Measurements from ENCODE around the gene CPLANE1.
A peak's percentile ranks its signal among the peaks of the same experiment; 100 is the strongest.
"Not testable (repeated sequence)": the region's sequence is repeated elsewhere in the genome, so short reads cannot be mapped to it uniquely, and the experiment has no call there.

Gene CPLANE1

DNA sequence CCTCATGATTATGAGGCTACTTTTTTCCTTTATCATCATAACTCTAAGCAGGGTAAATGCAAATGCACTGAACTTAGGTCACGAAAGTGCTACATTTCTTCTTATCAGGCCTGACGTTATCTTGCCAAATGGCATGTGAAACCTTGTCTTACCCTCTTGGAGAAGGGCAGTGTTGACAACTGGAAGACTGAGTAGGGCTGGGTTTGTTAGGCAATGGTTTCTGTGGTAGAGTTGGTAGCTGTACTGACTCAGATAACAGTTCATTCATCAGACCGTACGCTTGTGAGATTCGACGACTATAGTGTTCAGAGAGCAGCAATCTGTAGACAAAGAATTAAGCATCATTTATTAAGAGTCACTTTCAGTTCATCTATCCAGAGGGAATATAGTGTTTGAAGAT lies 127.7 kb downstream of the CPLANE1 start:
- DNase-seq (ENCODE audit: low read depth in 2 of 2): no peak

- DNase-seq (ENCODE audit: low read depth in 2 of 2): no peak
Measured at GRCh38 chr5:37121027-37121426, 128.1 kb downstream of the CPLANE1 start.

- DNase-seq (ENCODE audit: low read depth in 2 of 2): no peak
Measured at GRCh38 chr5:37120270-37120669, 128.9 kb downstream of the CPLANE1 start.

DNA sequence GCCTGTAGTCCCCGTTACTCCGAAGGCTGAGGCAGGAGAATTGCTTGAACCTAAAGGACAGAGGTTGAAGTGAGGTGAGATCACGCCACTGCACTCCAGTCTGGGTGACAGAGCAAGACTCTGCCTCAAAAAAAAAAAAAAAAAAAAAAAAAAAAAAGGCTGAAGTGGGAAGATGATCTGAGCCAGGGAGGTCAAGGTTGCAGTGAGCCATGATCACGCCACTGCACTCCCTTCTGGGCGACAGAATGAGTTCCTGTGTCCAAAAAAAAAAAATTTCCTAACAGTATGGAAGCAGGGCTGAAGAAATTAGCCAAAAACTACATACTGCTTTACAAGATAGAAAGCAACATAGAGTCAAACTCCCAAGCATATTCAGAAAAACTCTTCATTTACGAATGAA lies 132.8 kb downstream of the CPLANE1 start:
- no peak for DNase-seq (ENCODE audit: low read depth in 2 of 2)

- DNase-seq (ENCODE audit: low read depth in 2 of 2): no peak
Measured at GRCh38 chr5:37112383-37112991, 136.7 kb downstream of the CPLANE1 start.

DNA sequence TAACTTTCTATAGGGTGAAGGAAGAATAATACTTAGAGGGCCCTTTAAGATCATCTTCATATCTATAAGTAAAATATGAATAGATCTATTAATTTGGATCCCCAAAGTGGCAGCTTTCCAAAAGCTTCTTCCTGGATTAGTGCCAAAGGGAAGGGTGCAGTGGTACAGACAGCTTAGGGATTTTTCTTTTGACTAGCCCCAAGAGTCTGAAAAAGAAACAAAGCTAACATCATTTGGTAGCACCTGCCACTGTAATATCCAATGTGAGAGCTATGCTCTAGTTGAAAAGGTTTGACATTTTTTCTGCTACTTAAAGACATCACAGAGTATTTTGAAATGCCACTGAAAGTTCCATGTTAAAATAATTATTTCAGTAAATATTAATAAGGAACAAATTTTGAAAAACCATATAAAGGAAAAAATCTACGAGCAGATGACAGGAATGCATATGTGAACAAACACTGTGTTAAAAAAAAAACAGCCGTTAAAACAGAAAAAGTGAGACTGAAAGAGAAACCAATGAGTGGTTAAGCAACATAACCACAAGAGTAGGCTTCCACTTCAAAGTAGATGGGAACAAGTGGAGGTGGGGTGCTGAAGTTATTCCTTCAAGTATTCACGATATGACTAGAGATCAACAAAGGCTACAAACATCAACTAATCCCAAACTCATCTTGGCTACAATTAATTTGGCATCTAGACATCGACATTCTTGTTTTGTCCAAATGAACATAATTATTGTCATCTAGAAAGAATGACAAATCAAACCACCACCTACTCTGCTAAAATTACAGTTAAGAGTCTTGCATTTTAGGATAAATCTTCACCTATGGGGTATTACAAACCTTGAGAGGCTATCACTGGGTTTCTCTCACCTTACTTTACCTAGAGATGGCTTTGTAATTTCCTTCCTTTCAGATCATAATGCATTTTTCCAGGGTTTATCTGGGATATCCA lies 137.5 kb downstream of the CPLANE1 start:
- DNase-seq (ENCODE audit: low read depth in 2 of 2): peak in 1 of 2 experiments; percentile 3

DNA sequence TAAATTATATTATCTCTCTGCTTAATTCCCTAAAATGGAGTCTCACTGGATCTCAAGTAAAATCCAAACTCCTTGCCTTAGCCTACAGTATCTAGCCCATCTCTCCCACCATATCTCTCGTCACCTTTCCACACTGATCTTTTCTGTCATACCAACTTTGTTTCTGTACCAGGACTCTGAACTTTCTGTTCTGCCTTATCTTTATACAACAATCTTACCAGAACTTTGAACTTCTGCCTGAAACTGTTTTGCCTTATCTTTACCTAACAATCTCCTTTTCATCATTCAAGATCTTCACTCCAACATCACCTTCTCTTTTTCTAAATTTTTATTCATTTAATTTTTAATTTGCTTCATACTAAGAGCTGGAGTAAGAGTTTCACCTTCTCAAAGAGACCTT lies 139.0 kb downstream of the CPLANE1 start:
- DNase-seq (ENCODE audit: low read depth in 2 of 2): no peak

DNA sequence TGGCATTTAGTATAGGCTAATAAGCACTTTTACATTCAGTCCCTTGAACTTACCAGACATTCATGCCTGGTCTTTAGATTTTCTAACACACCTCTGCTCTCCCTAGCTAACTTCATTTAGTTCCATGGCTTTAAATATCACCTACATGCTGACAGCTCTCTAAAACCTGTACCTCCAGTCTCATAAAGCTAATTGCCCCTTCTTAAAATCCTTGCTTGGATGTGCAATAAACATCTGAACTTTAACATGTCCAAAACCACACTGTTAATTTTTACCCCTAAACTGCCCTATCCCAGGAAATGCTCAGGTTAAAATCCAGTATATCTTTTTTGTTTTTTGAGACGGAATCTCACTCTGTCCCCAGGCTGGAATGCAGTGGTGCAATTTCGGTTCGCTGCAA lies 139.8 kb downstream of the CPLANE1 start:
- DNase-seq (ENCODE audit: low read depth in 2 of 2): no peak

- DNase-seq (ENCODE audit: low read depth in 2 of 2): no peak
Measured at GRCh38 chr5:37103302-37103701, 145.9 kb downstream of the CPLANE1 start.

- DNase-seq (ENCODE audit: low read depth in 2 of 2): not testable (repeated sequence)
Measured at GRCh38 chr5:37099267-37099666, 149.9 kb downstream of the CPLANE1 start.

GRCh38 chr5:37093795-37094194 lies 155.4 kb downstream of the CPLANE1 start:
- not testable (repeated sequence) for DNase-seq (ENCODE audit: low read depth in 2 of 2)

DNA sequence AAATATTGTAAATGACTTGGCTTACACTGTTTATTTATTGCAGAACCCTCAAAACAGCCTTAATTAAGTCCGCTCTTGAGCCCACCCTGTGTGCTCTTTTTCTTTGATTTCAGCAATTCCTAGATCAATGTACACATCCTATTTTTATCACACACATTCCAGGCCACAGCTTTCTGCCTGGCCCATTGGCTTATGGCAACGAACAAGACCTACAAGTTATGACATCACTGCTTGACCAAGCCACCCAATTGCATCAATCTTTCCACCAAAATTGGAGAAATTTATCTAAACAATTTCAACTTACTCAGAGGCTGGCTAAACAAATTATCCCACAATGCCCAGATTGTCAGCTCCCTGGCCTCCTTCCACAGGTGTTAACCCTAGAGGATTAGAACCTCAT lies 158.4 kb downstream of the CPLANE1 start:
- no peak for DNase-seq (ENCODE audit: low read depth in 2 of 2)

GRCh38 chr5:37090123-37090726 lies 159.0 kb downstream of the CPLANE1 start:
- no peak for DNase-seq (ENCODE audit: low read depth in 2 of 2)

DNA sequence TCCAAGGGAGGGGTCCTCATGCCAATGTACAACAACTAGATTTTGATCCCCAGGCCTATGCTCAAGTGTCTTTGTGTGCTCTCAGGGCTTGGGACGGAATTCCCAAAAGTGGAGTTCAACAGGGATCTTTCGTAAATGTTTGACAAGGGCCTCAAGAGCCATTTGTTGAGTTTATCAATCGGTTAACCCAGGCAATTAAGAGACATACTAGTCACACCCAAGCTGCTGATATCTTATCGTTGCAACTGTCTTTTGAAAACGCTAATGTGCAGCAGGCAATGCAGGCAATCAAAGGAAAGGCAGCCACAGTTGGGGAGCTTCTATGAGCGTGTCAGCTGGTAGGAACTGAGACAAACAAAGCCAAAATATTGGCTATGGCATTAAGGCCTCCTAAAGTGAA lies 161.2 kb downstream of the CPLANE1 start:
- DNase-seq (ENCODE audit: low read depth in 2 of 2): no peak

- DNase-seq (ENCODE audit: low read depth in 2 of 2): no peak
Measured at GRCh38 chr5:37086466-37087173, 162.6 kb downstream of the CPLANE1 start.

- DNase-seq (ENCODE audit: low read depth in 2 of 2): not testable (repeated sequence)
Measured at GRCh38 chr5:37086026-37086425, 163.2 kb downstream of the CPLANE1 start.

DNA sequence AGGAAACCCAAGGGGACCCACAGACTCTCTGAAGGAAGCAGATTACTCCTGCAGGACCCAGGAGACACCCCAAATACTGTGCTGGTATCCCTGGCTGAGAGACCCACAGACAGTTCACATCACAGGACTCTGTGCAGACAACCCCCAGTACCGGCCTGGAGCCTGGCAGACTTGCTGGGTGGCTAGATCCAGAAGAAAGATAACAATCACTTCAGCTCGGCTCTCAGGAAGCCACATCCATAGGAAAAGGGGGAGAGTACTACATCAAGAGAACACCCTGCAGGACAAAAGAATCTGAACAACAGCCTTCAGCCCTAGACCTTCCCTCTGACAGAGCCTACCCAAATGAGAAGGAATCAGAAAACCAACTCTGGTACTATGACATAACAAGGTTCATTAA lies 166.2 kb downstream of the CPLANE1 start:
- not testable (repeated sequence) for DNase-seq (ENCODE audit: low read depth in 2 of 2)

- no peak for DNase-seq (ENCODE audit: low read depth in 2 of 2)
Measured at GRCh38 chr5:37080697-37081096, 168.5 kb downstream of the CPLANE1 start.

DNA sequence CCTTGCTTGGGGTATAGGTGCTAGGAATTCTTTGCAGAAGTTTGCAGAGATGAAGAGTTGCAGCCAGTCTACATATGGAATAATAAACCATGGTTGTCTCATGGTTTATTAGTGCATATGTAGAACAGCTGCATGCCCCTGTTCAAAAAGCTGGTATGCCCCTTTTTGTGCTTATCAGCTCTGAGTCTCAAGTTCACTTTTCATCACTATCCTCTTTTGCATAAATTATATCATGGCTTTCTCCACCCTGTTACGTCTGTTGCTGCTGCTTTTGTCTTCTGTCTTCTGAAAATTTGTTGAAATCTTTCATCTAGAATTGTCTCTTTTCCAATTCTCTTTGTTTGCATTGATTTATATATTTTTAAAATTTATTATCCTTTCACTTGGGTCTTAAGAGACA lies 172.0 kb downstream of the CPLANE1 start:
- DNase-seq (ENCODE audit: low read depth in 2 of 2): no peak

- DNase-seq (ENCODE audit: low read depth in 2 of 2): no peak
Measured at GRCh38 chr5:37075399-37075950, 173.7 kb downstream of the CPLANE1 start.

- DNase-seq (ENCODE audit: low read depth in 2 of 2): no peak
Measured at GRCh38 chr5:37071901-37072581, 177.1 kb downstream of the CPLANE1 start.

Data from stimulated activated CD4-positive, alpha-beta T cell treated with anti-CD3 and anti-CD28 coated beads, Interleukin-12 subunit alpha, Interleukin-12 subunit beta, amount 100 ng/mL, for 24 hours (primary cell).